ENCODE results near the gene NRXN2.

GRCh38 chr11:64661146-64661545 lies 61.9 kb downstream of the NRXN2 start:
- TF ChIP-seq CTCF (IDR thresholded peaks at IDR 0.05) (no peak), EZH2phosphoT487 (IDR thresholded peaks at IDR 0.05) (no peak)
